Heart left ventricle (tissue), 16 donors: ENCODE measurements around the gene B4GALT7. TPM values are rescaled to one million over a fixed set of nuclear protein-coding genes. Genes with fewer than 3 reads are reported as not detected.

Experiments
- ATAC-seq, 4 donors: fragments of 200-7000 bp; cut with Tn5 transposase; one replicate each; pipeline ENCODE4 v1.9.1; 2020 to 2022; ENCODE audit warnings: moderate library complexity in 4 of 4, mild to moderate bottlenecking in 3 of 4, moderate number of reproducible peaks in 1 of 4
- DNase-seq, 5 donors: peaks; one replicate each; pipeline ENCODE4 v3.0.0-alpha.2; 2020
- H3K27ac ChIP-seq, 12 donors: fragments of 200-600 bp; sonication (generic) in 4 of 12; one replicate each; pipeline versions ENCODE4 v1.5.0 to v1.8.0; 2016 to 2022; ENCODE audit warnings: mild to moderate bottlenecking in 2 of 12
- H3K27me3 ChIP-seq, 9 donors: fragments of 200-600 bp; sonication (generic) in 2 of 9; one replicate each; pipeline versions ENCODE4 v1.5.1 to v1.8.0; 2016 to 2022; ENCODE audit warnings: mild to moderate bottlenecking in 3 of 9
- H3K36me3 ChIP-seq, 9 donors: fragments of 200-600 bp; sonication (generic) in 2 of 9; one replicate each; pipeline versions ENCODE4 v1.5.0 to v1.8.0; 2018 to 2022; ENCODE audit warnings: mild to moderate bottlenecking in 2 of 9
- H3K4me1 ChIP-seq, 12 donors: fragments of 200-600 bp; sonication (generic) in 4 of 12; one replicate each; pipeline versions ENCODE4 v1.5.0 to v1.8.0; 2016 to 2022; ENCODE audit warnings: mild to moderate bottlenecking in 3 of 12
- H3K4me3 ChIP-seq, 12 donors: fragments of 200-600 bp; sonication (generic) in 4 of 12; one replicate each; pipeline versions ENCODE4 v1.5.0 to v1.8.0; 2017 to 2022; ENCODE audit warnings: mild to moderate bottlenecking in 9 of 12, moderate library complexity in 4 of 12
- H3K9me3 ChIP-seq, 12 donors: fragments of 200-600 bp; sonication (generic) in 4 of 12; one replicate each; pipeline versions ENCODE4 v1.5.0 to v1.8.0; 2016 to 2022; ENCODE audit warnings: mild to moderate bottlenecking in 1 of 12
- CTCF ChIP-seq, 12 donors: fragments of 200-600 bp; sonication (generic) in 4 of 12; IDR thresholded peaks; one replicate each; pipeline versions ENCODE4 v1.5.0 to v1.8.0; 2018 to 2022; ENCODE audit warnings: antibody characterized with exemption in 12 of 12, mild to moderate bottlenecking in 5 of 12
- POLR2A ChIP-seq, 2 donors: fragments of 450-650 bp; IDR thresholded peaks; one replicate each; pipeline ENCODE4 v1.6.1; 2017; ENCODE audit warnings: antibody characterized with exemption in 2 of 2, mild to moderate bottlenecking in 2 of 2, moderate library complexity in 2 of 2
- WGBS, 4 donors: extraction: QIAGEN DNeasy Blood & Tissue Kit in 2 of 4; methylation state at CpG; one replicate each; pipeline versions ENCODE4 v1.1.5 to v1.1.7; 2013 to 2018; 5-methylcytosine and 5-hydroxymethylcytosine counted together
- intact Hi-C, 10 donors: fragments of 100-400 bp; cut with DNase I; formaldehyde crosslinking; loops; one replicate each; pipeline versions ENCODE4 v1.11.1 to v1.14.2; 2022
- long read RNA-seq, 3 donors: library from polyadenylated mRNA; unstranded; transcript quantifications; one replicate each; pipeline ENCODE4 v2.0.0, GENCODE V29; 2020 to 2021
- polyA plus RNA-seq, 2 donors: library from polyadenylated mRNA; stranded (reverse); fragments of 200-250 nt; gene quantifications; one replicate each; pipeline ENCODE4 v1.2.3, GENCODE V29; 2013
- total RNA-seq, 9 donors: library from RNA; depleted of rRNA in 2 of 9; stranded (reverse); fragments of >200 nt in 2 of 9; fragmentation: NEBNext Ultra II Directional in 3 of 9; extraction: Animal tissue kit (Norgen Biotek cat#: 25700) in 3 of 9; gene quantifications; one replicate each; pipeline versions ENCODE4 v1.1.0 to v1.2.4, GENCODE V29; 2016 to 2023
- donor health status: ischemic (EF 13 %, LVEDD 7.1; RV severe dilation, severe dysfunction).
- donor health status: healthy with polysubstance abuse.
- donor health status: DM: no; HTN: yes; CAD: no.
- donor health status: DM: no; HTN: no; CAD: no.
- donor health status: ischemic (EF 25% LVEDD 6.9; RV normal size, moderate dysfunction).
- donor health status: ischemic (EF 25% LVEDD 5.7; RV mildly dilated, moderate dysfunction).
- donor health status: healthy.
- donor health status: DM: yes; HTN: yes; CAD: no.
- donor health status: ischemic (EF 35%, LVEDD 5.7; RV mildly dilated, moderate dysfunction).
- donor health status: nonischemic (EF 11% LVEDD 7.7; RV severe dilation, severe dysfunction).
- donor health status: DM: yes; HTN: yes; CAD: no.
- donor health status: PGD.
- donor health status: ischemic (EF 29% LVEDD 5.4; RV normal size, mild dysfunction).
- donor health status: nonischemic (EF 23%, LVEDD 6.1; RV moderate dilation, normal function).

The B4GALT7 gene
- 10 to 100 TPM; 10.5 to 23.5 (median 17.7) TPM for total RNA-seq
- polyA plus RNA-seq, result 10 to 100 TPM; 18.4 to 24.7 TPM
- long read RNA-seq, donor 1, transcript B4GALT7-201 (6 exons, 1,747 nt), result major isoform, 35 of 48 reads
- long read RNA-seq, donor 1, partial matches to known transcripts, result 2 of 48 reads
- long read RNA-seq, donor 1, other reads (novel, unspliced or antisense), result 8 of 48 reads
- long read RNA-seq, donor 2, transcript B4GALT7-204 (6 exons, 1,064 nt), result minor isoform, 6 of 98 reads
- long read RNA-seq, donor 2, transcript B4GALT7-201 (6 exons, 1,747 nt), result major isoform, 80 of 98 reads
- long read RNA-seq, donor 2, partial matches to known transcripts, result 2 of 98 reads
- long read RNA-seq, donor 2, other reads (novel, unspliced or antisense), result 10 of 98 reads
- long read RNA-seq, donor 3, transcript B4GALT7-201 (6 exons, 1,747 nt), result major isoform, 28 of 34 reads
- long read RNA-seq, donor 3, partial matches to known transcripts, result 1 of 34 reads
- long read RNA-seq, donor 3, other reads (novel, unspliced or antisense), result 5 of 34 reads

DNA sequence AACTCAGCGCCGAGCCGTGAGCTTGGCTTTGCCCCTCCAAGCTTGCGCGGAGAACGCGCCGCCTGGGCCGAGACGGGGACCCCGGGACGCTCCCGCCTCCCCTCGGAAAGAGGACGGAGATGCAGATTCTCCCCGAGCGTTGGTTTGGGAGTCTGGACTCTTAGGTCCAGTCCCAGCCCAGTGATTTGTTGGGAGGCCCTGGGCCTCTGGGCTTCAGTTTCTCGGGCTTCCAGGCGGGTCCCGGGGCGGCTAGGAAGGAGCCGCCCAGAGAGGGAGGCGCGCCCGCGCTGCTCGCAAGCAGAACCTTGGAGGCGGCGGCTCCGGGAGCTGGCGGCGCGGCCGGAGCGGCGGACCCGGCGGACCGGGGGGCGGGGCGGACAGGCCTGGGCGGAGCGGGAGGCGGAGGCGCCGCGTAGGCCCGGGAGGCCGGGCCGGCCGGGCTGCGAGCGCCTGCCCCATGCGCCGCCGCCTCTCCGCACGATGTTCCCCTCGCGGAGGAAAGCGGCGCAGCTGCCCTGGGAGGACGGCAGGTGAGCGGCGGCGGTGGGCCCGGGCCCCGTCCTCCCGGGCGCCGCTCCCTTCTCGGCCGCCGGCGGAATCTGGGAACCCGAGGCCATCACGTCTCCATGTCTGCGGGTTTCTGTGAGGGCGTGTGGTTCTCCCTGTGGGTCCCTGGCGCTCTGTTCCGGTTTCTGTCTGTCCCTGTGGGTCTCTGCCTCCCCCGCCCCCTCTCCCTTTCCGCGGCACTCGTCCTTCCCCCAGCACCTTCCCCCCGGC lies at the start of gene B4GALT7:
TSS of gene B4GALT7 (plus strand) at position 402 of the 777 bp plus-strand sequence. CDS start at position 481, 79 bp downstream.
- Histone ChIP-seq H3K4me3 (peak within 1 kb of the TSS; percentile 83 to 100 (median 90)), H3K27me3 (no peaks in the 10 kb centered on the region), H3K27ac (peak within 1 kb of the TSS; percentile 58 to 93 (median 88)), H3K36me3 (peaks cover 3 to 21% (median 18%) of the 10 kb centered on the region in 9 donors), H3K4me1 (peaks cover 3 to 28% (median 13%) of the 10 kb centered on the region in 12 donors), H3K9me3 (no peaks in the 10 kb centered on the region)
- DNase-seq (peak; percentile 88 to 94 (median 88)), ATAC-seq (peak; percentile 78 to 97 (median 94))
- WGBS, 4 donors, result 0 to 2% (median 1%) methylated on average over 35 to 86 of the region's 86 CpGs
- intact Hi-C loops, result loop anchor here in 5 of 10 donors (10.0 kb wide), 5 partner anchors 55 to 465 kb away; partner anchors contain the start of genes DDX41 (in 2 of the 5), F12 (in 1 of the 5) and PFN3 (in 1 of the 5)
- TF ChIP-seq CTCF (IDR thresholded peaks at IDR 0.05) (no peak), POLR2A (IDR thresholded peaks at IDR 0.05) (peak; percentile 57 to 88)

GRCh38 chr5:177552839-177553455 lies 47.0 kb upstream of the B4GALT7 start:
- Histone ChIP-seq H3K27ac (peak overlapping the region in 11 of 12 donors; percentile 70 to 89 (median 84)), H3K9me3 (no peaks in the 10 kb centered on the region), H3K4me3 (peak overlapping the region; percentile 61 to 99 (median 94)), H3K4me1 (peaks cover 6 to 58% (median 37%) of the 10 kb centered on the region in 12 donors), H3K27me3 (no peaks in the 10 kb centered on the region), H3K36me3 (peaks cover 0 to 25% (median 11%) of the 10 kb centered on the region in 9 donors)
- peak in 1 of 5 donors; percentile 23 for DNase-seq
- intact Hi-C loops, result loop anchor here in 1 of 10 donors (5.0 kb wide), 2 partner anchors 36 to 39 kb away; partner anchors contain the start of genes DDX41 and TMED9
- WGBS, 4 donors, result 37 to 46% (median 39%) methylated on average over 13 to 16 of the region's 16 CpGs
- TF ChIP-seq CTCF (IDR thresholded peaks at IDR 0.05) (no peak), POLR2A (IDR thresholded peaks at IDR 0.05) (no peak)
- ATAC-seq, result peak in 3 of 4 donors; percentile 2 to 24 (median 6)

DNA sequence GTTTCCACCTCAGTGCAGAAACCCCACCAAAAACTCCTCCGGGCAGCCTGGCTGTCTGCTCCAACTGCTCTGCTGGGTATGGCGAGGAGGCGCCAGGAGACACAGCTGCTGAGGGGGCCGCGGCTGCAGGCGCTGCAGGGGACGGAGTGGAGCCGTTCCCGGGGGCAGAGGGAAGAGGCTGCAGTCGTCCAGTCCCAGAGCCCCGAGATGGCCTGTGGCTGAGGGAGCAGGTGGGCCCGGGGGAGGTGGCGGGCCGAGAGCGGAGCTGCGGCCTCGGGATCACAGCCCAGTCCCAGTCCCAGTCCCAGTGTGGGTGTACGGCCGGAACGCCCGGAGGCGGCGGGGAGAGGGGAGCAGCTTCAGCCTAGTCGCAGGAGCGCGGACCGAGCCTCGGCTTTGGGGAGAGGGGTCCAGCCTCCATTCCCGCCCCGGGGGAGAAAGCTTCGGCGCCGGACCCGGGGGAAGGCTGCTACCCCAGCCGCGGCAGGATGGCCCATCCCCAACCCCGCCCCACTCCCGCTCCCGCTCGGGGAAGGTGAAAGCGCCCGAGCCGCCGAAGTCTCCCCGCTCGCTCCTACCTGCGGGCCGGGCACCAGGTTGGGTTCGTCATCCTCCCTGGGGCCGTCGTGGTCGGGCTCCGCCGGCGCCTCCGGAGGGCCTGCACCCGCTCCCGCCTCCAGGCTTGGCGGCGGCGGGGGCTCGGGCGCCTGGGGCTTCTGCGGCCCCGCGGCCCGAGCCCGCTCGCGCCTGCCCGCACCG lies 46.1 kb upstream of the B4GALT7 start:
- H3K4me3 ChIP-seq, result peak overlapping the region; percentile 61 to 99 (median 94)
- DNase-seq (peak; percentile 46 to 78 (median 51)), ATAC-seq (peak in 3 of 4 donors; percentile 38 to 58 (median 46))
- 0 to 1% (median 0%) methylated on average over 3 to 72 of the region's 72 CpGs for WGBS, 4 donors
- H3K4me1 ChIP-seq, result peaks cover 3 to 49% (median 28%) of the 10 kb centered on the region in 12 donors
- peaks cover 0 to 25% (median 11%) of the 10 kb centered on the region in 9 donors for H3K36me3 ChIP-seq
- H3K9me3 ChIP-seq, result no peaks in the 10 kb centered on the region
- H3K27me3 ChIP-seq, result no peaks in the 10 kb centered on the region
- intact Hi-C loops, result loop anchor here in 1 of 10 donors (5.0 kb wide), 2 partner anchors 37 to 38 kb away; partner anchors contain the start of genes DDX41 and TMED9
- H3K27ac ChIP-seq, result peak overlapping the region; percentile 58 to 89 (median 82)
- TF ChIP-seq CTCF (IDR thresholded peaks at IDR 0.05) (no peak), POLR2A (IDR thresholded peaks at IDR 0.05) (no peak)
